GM19452 (cell line): ENCODE measurements around the gene ELP6.
"Not testable (repeated sequence)": the region's sequence is repeated elsewhere in the genome, so short reads cannot be mapped to it uniquely, and the experiment has no call there.

Experiments
- ATAC-seq: cut with Tn5 transposase; IDR thresholded peaks from one replicate; pipeline ENCODE4 v1.9.1; 2021; ENCODE audit not compliant: unreplicated experiment

The ELP6 gene

DNA sequence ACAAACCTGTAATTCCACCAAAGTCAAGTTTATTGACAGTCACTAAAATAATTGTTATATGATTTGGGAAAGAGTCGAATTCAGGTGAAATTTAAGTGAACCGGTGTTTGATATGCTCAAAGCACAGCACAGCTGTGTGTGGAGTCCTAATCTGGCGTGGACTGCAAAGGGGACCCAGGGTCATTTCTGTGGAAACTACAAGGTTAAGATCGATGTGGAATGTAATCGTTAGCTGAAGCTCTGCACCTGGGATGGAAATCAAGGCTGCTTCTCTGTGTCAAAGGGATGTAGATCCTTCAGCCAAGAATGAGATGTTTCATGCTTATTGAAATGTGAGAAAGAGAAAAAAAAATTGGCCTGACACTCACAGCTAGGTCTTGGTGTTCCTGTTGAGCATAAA is 1.6 kb upstream of the ELP6 start:
- ATAC-seq, result no peak

DNA sequence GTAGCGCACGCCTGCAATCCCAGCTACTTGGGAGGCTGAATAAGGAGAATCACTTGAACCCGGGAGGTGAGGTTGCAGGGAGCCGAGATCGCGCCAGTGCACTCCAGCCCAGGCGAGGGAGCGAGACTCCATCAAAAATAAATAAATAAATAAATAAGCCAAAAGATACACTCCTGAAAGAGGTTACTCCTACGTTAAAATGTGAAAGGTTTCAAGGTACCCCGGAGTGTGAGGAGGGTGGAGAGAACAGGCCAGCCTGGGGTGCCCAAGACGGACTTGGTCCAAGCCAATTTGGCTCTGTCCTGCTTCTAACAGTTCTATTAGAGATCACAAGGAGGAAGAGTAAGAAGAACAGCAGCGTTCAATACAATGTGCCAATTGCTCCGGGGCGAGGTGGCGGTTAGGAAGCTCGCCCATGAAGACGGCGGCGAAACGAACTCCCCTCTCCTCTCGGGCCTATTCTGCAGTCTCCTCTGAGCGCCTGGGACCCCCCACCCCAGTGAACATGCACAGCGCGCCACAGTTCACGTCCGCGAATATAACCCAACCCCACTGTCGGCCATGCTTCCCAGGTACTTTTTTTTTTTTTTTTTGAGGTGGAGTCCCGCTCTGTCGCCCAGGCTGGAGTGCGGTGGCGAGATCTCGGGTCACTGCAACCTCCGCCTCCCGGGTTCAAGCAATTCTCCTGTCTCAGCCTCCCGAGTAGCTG is 942 bp downstream of the ELP6 start:
- ATAC-seq, result no peak

- ATAC-seq, result not testable (repeated sequence)
These were observed 8.2 kb downstream of the ELP6 start for GRCh38 chr3:47505267-47505666.

DNA sequence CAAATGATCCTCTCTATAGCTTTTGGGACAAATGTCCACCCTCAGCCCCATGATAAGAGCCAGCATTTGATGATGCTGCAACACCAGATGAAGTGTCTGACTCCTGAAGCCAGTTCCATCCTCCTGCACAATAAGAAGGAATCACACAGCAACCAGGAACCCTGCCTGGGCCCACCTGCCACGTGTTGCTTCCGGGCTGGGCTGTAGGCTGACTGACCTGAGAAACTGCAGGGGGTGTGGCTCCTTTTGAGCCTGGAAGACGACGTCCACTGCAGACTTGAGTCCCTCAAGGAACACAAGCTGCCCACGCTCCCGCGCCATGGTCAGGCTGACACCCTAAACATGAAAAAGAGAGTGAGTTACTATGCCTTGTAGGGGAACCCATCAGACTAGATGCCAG is 9.4 kb downstream of the ELP6 start:
- ATAC-seq, result no peak

DNA sequence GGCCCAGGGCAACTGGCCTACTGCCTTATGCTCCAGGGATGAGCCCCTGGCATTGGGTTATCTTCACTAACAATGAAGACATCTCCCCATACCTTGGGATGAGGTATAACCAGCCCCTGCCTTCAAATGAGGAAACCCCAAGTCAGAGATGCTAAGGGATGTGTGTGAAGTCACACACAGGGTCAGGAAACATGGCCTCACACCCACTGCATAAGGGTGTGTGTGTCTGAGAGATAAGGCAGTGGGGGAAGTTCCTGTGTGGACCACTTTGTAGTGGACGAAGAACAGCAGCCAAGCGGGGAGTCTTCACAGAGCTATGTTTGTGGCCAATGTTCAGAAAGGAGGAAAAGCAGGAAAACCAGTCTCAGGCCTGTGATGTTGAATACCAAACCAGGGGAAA is 10.5 kb downstream of the ELP6 start:
- ATAC-seq, result no peak

DNA sequence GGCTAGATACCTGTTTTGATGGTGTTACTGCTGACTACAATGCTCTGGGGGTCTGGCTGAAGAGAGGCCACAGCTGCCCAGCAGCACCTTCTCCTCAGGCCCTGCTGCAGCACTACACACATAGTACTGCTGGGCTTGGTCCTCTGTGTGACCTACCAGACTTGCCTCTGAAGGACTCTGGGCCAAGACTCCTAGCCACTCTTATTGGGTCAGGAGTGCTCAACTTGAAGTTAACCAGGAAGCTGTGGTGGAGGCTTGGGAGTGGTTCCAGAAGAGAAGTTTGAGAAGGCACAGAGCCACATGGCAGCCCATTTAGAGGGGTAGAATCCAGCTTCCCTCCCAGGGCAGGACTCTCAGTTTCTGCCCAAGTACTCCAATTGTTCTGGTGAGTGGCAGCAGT is 16.6 kb downstream of the ELP6 start:
- no peak for ATAC-seq

DNA sequence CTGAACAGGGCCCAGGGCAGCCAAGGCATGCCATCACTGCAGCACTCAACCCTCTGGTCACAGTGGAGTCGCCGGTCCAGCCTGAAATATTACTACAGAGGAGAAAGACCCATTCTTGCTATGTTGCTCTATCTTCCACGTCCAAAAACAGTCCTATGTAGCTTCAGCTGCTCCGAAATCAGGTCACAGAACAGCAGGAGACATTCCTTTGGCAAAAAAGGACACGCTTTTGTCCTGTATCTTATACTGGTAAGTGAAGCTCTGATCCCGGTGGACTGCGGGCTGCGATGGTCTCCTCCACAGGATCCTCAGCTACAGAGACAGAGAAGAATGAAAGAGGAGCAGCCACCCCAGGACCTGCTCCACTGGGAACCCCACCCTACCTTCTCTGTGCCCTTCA is 17.6 kb downstream of the ELP6 start:
- ATAC-seq, result no peak

DNA sequence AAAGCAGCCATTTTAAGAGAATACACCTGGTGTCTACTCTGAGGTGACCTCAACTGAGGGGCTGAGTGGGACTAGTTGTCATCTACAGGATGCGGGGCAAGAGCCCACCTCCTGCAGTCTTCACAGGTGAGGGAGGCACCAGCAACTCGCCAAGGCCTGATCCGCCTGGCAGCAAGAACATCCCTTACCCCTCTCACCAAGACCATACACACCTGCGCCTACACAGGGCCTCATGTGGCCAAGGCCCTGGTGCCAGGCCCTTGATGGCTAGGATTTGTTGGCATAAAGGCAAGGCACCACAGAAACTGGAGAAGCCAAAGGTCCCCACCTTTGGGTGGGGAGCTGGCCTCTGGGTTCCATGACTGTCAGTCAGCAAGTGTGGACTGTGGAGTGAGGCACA is 18.4 kb downstream of the ELP6 start:
- no peak for ATAC-seq

- ATAC-seq, result no peak
These were observed 21.7 kb downstream of the ELP6 start for GRCh38 chr3:47491777-47492176.

DNA sequence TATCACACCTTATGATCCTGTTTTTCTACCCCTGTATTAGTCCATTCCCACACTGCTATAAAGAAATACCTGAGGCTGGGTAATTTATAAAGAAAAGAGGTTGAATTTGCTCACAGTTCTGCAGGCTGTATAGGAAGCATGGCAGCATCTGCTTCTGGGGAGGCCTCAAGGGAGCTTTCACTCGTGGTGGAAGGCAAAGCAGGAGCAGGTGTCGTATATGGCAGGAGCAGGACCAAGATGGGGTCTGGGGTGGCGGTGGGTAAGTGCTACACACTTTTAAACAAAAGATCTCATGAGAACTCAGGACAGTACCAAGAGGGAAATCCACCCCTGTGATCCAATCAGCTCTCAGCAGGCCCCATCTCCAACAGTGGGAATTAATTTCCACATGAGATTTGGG is 22.3 kb downstream of the ELP6 start:
- no peak for ATAC-seq

DNA sequence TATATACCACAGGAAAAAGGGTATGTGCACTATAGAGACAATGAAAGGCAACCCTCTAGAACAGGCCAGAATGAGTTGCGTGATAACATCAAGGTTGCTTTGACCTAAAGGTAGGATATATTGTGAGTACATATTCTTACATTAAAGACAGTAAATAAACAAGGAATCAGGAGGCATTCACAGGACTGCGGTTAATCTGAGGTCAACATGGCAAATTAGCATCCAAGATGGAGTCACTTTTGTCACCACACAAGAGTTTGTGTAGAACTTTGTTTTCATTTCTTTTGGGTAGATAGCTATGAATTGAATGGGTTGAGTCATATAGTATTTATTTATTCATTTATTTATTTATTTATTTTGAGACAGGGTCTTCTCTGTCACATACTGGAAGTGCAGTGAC is 26.2 kb downstream of the ELP6 start:
- no peak for ATAC-seq

DNA sequence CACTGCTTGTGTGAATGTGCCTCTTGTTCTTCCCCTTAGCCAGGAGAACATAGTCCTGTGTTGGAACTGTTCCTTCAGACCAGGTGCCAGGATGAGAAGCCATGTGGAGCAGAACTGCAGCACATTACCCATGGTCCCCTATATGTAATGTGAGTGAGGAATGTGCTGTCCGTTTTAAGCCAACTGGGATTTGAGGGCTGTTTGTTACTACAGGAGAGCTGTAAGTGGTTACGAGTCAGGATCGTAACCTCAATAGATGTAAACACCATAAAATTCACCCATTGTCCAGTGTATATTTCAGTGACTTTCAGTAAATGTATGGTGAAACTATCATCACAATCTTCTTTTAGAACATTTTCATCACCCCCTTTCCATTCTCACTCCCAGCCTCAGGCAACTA is 27.7 kb downstream of the ELP6 start:
- ATAC-seq, result no peak

DNA sequence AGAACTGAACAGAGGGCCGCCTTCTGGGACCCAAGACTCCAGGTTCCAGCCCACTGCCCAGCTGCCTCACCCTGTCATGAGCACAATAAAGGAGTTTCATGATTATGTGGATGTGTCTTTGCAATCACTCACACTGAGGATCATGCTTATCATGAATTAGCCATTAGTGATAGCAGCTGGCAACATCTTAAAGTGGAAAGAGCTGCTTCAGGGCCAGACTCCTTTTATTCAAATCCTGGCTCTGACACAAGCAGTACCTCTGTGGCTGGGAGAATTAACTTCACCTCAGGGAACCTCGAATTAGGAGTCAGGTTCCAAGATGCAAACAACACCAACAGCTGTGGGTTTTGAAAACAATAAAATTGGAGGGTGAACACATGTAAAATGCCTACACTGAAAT is 31.1 kb downstream of the ELP6 start:
- ATAC-seq, result no peak

GRCh38 chr3:47481763-47482162 is 31.7 kb downstream of the ELP6 start:
- not testable (repeated sequence) for ATAC-seq

DNA sequence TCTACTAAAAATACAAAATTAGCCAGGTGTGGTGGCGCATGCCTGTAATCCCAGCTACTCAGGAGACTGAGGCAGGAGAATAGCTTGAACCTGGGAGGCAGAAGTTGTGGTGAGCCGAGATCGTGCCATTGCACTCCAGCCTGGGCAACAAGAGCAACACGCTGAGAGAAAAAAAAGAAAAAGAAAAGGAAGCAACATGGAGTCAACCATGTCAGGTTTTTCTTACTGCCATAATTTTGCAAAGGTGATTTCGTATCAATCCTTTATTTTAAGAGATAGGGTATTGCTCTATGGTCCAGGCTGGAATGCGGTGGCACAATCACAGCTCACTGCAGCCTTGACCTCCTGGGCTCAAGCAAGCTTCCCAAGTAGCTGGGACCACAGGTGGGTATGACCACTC is 33.2 kb downstream of the ELP6 start:
- ATAC-seq, result not testable (repeated sequence)

DNA sequence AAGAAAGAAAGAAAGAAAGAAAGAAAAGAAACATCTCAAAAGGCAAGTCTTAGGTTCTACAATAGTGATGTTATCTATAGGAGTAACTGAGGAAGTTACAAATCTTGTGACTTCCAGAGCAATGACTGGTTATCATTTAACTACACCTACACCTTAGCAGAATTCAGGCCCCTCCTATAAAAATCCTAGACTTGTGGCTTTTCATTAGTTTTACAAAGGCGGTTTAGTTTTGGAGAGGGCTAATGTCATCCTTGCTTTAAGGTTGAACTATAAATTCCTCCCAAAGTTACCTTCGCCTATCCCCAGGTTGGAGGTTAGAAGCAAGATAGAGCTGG is 33.7 kb downstream of the ELP6 start:
- ATAC-seq, result no peak

GRCh38 chr3:47478022-47478421 is 35.5 kb downstream of the ELP6 start:
- ATAC-seq, result no peak

- ATAC-seq, result no peak
These were observed 36.8 kb downstream of the ELP6 start for GRCh38 chr3:47476644-47477199.

DNA sequence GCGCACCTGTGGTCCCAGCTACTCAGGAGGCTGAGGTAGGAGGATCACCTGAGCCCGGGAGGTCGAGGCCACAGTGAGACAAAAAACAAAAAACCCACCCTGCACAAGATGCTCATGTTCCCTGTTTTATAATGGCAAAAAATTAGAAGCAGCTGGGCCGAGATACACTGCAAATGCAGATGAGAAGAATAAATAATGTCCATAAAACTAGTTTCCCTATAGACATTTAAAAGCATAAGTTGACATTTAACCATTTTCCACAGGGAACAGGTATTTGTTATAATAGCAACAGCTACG is 37.2 kb downstream of the ELP6 start:
- ATAC-seq, result no peak

DNA sequence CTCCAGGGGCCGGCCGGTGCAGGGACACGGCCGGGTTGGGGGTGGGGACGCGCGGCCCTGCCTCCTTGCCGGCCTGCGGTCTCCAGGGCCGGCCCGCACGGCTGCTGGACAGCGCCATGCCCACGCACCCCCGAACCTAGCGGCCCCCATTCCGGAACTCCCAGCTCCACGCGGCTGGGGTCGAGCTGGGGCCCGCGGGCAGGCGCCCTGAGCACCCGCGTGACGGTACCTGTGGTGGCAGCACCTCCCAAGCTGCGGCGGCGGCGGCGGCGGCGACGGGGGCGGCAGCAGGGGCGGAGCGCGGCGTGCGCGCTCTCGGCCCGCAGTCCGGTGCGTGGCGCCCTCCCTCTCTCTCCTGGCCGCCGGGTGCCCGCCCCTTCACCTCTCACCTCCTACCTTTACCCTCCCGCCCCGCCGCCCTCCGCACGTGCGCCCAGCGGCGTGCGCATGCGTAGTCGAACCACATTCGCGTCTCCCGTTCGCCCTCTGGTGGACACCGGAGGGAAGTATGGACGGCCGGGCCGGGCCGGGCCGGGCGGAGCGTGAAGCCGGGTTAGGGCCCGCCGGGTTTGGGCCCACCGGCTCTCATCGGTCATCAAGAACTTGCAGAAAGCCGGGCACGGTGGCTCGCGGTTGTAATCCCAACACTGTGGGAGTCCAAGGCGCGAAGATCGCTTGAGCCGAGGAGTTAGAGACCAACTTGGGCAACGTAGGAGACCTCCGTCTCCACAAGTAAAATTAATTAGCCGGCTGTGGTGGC is 37.8 kb downstream of the ELP6 start, which contains the start of gene SCAP:
Gene SCAP (minus strand): TSS at position 372 of the 760 bp plus-strand sequence. CDS start 32,948 bp downstream, outside the sequence.
- ATAC-seq, result peak; percentile 91

GRCh38 chr3:47475029-47475569 is 38.4 kb downstream of the ELP6 start:
- ATAC-seq, result peak; percentile 2

DNA sequence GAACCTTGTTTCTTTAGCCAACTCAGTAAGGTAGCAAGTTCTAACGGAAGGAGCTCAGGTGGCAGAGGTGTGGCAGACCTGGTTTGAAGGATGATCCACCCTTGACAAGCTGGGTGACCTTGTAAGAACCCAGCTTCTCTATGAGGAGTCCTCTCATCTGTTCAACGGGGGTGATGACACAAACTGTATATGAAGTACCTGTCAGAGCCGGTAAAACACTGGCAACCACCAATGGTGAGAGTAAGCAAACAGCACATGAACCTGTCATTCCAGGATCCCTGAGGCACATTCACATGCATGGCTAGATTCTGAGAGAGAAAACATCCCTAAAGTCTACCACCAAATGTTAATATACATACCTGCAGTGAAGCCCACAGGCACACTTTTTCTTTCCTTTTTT is 40.1 kb downstream of the ELP6 start:
- no peak for ATAC-seq
